GM12873 (cell line): Measurements from ENCODE around the gene NFX1.

Source experiments
- CTCF ChIP-seq: IDR thresholded peaks from 2 replicates; pipeline ENCODE4 v1.5.1; 2012; ENCODE audit warnings: low read depth, mild to moderate bottlenecking, moderate library complexity, low read length, control low read depth; ENCODE audit not compliant: insufficient read depth; ENCODE audit errors: missing control alignments

NFX1 gene

GRCh38 chr9:33329117-33329563 is 38.8 kb downstream of the NFX1 start:
- no peak for TF ChIP-seq CTCF

GRCh38 chr9:33329979-33330378 is 39.7 kb downstream of the NFX1 start:
- no peak for TF ChIP-seq CTCF

GRCh38 chr9:33331377-33331891 is 41.1 kb downstream of the NFX1 start:
- no peak for TF ChIP-seq CTCF

- TF ChIP-seq CTCF = no peak
These were observed 41.7 kb downstream of the NFX1 start for GRCh38 chr9:33332011-33332410.

GRCh38 chr9:33340186-33340585 is 49.9 kb downstream of the NFX1 start:
- TF ChIP-seq CTCF = no peak

GRCh38 chr9:33341182-33341581 is 50.9 kb downstream of the NFX1 start:
- no peak for TF ChIP-seq CTCF

- peak; percentile 22 for TF ChIP-seq CTCF
These were observed 53.8 kb downstream of the NFX1 start for GRCh38 chr9:33344145-33344544.
